PC-9 (cell line): Measurements from ENCODE around the gene OPTN. TPM values are rescaled to one million over a fixed set of nuclear protein-coding genes. Genes with fewer than 3 reads are reported as not detected.

Source experiments
- BruUV-seq: library from RNA; stranded (reverse); fragments of 400-500 nt; replicated peaks from 2 replicates; lab custom pipeline; 2021; lab: Mats Ljungman, UMichigan
- CTCF ChIA-PET: fragments of 300-600 bp; sonication (Branson Sonifier 250); formaldehyde crosslinking; loops from one replicate; lab custom pipeline; 2022; ENCODE audit warnings: antibody characterized with exemption; lab: Charles Lee
- POLR2A ChIA-PET: fragments of 300-600 bp; sonication (Branson Sonifier 250); formaldehyde crosslinking; loops from one replicate; lab custom pipeline; 2022; ENCODE audit warnings: antibody characterized with exemption; ENCODE audit not compliant: unreplicated experiment; lab: Charles Lee
- DNase-seq, 2 experiments: peaks; one replicate each; pipeline versions ENCODE4 v3.0.0 to v3.0.0-alpha.2; 2015 to 2022; ENCODE audit warnings: mixed read lengths in 1 of 2
- H2AFZ ChIP-seq: fragments of 200-600 bp; sonication (generic); 2 replicates; pipeline ENCODE4 v1.8.1; 2017; ENCODE audit warnings: antibody characterized with exemption
- H3F3A ChIP-seq: fragments of 200-600 bp; sonication (generic); 2 replicates; pipeline ENCODE4 v1.8.1; 2017; ENCODE audit warnings: antibody characterized with exemption, mild to moderate bottlenecking, low read depth; ENCODE audit not compliant: insufficient read depth
- H3K27ac ChIP-seq: fragments of 200-600 bp; sonication (generic); 2 replicates; pipeline ENCODE4 v1.6.1; 2016; ENCODE audit warnings: mixed run types
- H3K27me3 ChIP-seq: fragments of 200-600 bp; sonication (generic); 2 replicates; pipeline ENCODE4 v1.6.1; 2016; ENCODE audit warnings: low read depth, mixed run types; ENCODE audit not compliant: insufficient read depth
- H3K36me3 ChIP-seq: fragments of 200-600 bp; sonication (generic); 2 replicates; pipeline ENCODE4 v1.6.1; 2016; ENCODE audit warnings: low read depth, mixed run types
- H3K4me1 ChIP-seq: fragments of 200-600 bp; sonication (generic); replicated peaks from 2 replicates; pipeline ENCODE4 v1.6.1; 2016; ENCODE audit warnings: mixed run types; ENCODE audit not compliant: insufficient read depth
- H3K4me2 ChIP-seq: fragments of 200-600 bp; sonication (generic); 2 replicates; pipeline ENCODE4 v1.6.1; 2017; ENCODE audit warnings: mixed run types
- H3K4me3 ChIP-seq: fragments of 200-600 bp; sonication (generic); 2 replicates; pipeline ENCODE4 v1.6.1; 2016; ENCODE audit warnings: mixed run types
- H3K79me2 ChIP-seq: fragments of 200-600 bp; sonication (generic); 2 replicates; pipeline ENCODE4 v1.6.1; 2017; ENCODE audit warnings: low read depth, mixed run types
- H3K9me2 ChIP-seq: fragments of 200-600 bp; sonication (generic); 2 replicates; pipeline ENCODE4 v1.8.1; 2017; ENCODE audit warnings: mild to moderate bottlenecking; ENCODE audit not compliant: insufficient read depth
- H3K9me3 ChIP-seq: fragments of 200-600 bp; sonication (generic); 2 replicates; pipeline ENCODE4 v1.8.1; 2016; ENCODE audit warnings: low read depth; ENCODE audit not compliant: insufficient read depth
- H4K20me1 ChIP-seq: fragments of 200-600 bp; sonication (generic); 2 replicates; pipeline ENCODE4 v1.8.1; 2017; ENCODE audit not compliant: insufficient read depth
- EZH2 ChIP-seq: fragments of 200-600 bp; sonication (generic); IDR thresholded peaks from 2 replicates; pipeline ENCODE4 v1.8.0; 2017; ENCODE audit warnings: antibody characterized with exemption, low read depth
- intact Hi-C: fragments of 100-400 bp; cut with micrococcal nuclease; formaldehyde crosslinking; loops from one replicate; pipeline ENCODE4 v1.10.0; 2022; ENCODE audit not compliant: unreplicated experiment
- total RNA-seq: library from RNA; stranded (reverse); gene quantifications from 2 replicates; pipeline ENCODE4 v1.2.3, GENCODE V29; 2021
- TF ChIP-seq, protein P1 (sequence below): fragments of 200-600 bp; sonication (generic); conservative IDR thresholded peaks from 2 replicates; pipeline ENCODE4 v1.6.1; 2017; ENCODE audit warnings: mixed run types, antibody characterized with exemption, mild to moderate bottlenecking, moderate library complexity

Gene OPTN
- total RNA-seq, 1 experiment from 2014 or later = 26.6 TPM

- Histone ChIP-seq H3K4me2 (no peak overlapping the region), H3K4me3 (no peak overlapping the region), H4K20me1 (no peaks in the 10 kb centered on the region), H3K79me2 (no peaks in the 10 kb centered on the region), H3F3A (no peaks in the 10 kb centered on the region), H3K9me3 (no peaks in the 10 kb centered on the region), H3K9me2 (no peaks in the 10 kb centered on the region), H3K27ac (no peak overlapping the region), H3K27me3 (no peaks in the 10 kb centered on the region), H3K36me3 (no peaks in the 10 kb centered on the region), H2AFZ (no peak overlapping the region), H3K4me1 (no peaks in the 10 kb centered on the region)
- POLR2A ChIA-PET = interaction anchor here (0.7 kb wide), 1 partner anchor 21 kb away, joined by 41 read pairs; no protein-coding TSS in a partner anchor
- TF ChIP-seq EZH2 = no peak
- TF ChIP-seq, protein P1, sequence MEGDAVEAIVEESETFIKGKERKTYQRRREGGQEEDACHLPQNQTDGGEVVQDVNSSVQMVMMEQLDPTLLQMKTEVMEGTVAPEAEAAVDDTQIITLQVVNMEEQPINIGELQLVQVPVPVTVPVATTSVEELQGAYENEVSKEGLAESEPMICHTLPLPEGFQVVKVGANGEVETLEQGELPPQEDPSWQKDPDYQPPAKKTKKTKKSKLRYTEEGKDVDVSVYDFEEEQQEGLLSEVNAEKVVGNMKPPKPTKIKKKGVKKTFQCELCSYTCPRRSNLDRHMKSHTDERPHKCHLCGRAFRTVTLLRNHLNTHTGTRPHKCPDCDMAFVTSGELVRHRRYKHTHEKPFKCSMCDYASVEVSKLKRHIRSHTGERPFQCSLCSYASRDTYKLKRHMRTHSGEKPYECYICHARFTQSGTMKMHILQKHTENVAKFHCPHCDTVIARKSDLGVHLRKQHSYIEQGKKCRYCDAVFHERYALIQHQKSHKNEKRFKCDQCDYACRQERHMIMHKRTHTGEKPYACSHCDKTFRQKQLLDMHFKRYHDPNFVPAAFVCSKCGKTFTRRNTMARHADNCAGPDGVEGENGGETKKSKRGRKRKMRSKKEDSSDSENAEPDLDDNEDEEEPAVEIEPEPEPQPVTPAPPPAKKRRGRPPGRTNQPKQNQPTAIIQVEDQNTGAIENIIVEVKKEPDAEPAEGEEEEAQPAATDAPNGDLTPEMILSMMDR = no peak
- intact Hi-C loops = no loop called here
- CTCF ChIA-PET = no interaction called here
- no TSS peak for BruUV-seq
- DNase-seq = no peak
Observed at GRCh38 chr10:13121500-13121854, 21.5 kb downstream of the OPTN start.

DNA sequence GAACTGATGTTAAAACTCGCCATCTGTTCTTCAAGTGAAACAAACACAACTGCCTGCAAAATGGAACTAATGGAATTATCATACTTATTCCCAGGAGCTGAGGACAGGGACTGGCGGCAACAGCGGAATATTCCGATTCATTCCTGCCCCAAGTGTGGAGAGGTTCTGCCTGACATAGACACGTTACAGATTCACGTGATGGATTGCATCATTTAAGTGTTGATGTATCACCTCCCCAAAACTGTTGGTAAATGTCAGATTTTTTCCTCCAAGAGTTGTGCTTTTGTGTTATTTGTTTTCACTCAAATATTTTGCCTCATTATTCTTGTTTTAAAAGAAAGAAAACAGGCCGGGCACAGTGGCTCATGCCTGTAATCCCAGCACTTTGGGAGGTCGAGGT is 36.7 kb downstream of the OPTN start:
- CTCF ChIA-PET = no interaction called here
- Histone ChIP-seq H3K36me3 (no peaks in the 10 kb centered on the region), H3K4me3 (no peak overlapping the region), H2AFZ (no peak overlapping the region), H3K9me3 (no peaks in the 10 kb centered on the region), H3K79me2 (no peaks in the 10 kb centered on the region), H4K20me1 (no peaks in the 10 kb centered on the region), H3K9me2 (no peaks in the 10 kb centered on the region), H3K4me2 (no peak overlapping the region), H3K27ac (no peak overlapping the region), H3K4me1 (no peaks in the 10 kb centered on the region), H3F3A (no peaks in the 10 kb centered on the region), H3K27me3 (no peaks in the 10 kb centered on the region)
- DNase-seq = no peak
- TF ChIP-seq EZH2 = no peak
- TF ChIP-seq, protein P1 = no peak
- POLR2A ChIA-PET = no interaction called here
- BruUV-seq = no TSS peak
- intact Hi-C loops = no loop called here

DNA sequence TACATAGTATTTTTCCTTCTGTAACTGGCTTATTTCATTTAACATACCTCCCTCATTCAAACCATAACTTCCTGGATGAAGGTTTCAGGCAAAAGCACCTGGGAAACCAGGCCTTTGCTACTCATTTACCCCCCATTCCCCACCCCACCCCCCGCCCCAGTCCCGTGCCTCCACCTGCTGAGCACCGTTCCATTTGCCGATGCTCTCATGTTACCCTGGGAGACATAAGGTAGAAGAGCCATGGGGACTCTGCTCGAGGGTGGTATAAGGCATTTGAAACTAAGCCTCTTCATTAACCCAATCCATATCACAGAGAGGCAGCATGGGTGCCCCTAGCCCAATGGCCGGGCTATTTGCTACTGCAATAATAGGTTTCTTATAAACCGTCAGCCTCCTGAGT is 39.2 kb downstream of the OPTN start:
- ChIA-PET CTCF (no interaction called here), POLR2A (no interaction called here)
- no peaks in the 10 kb centered on the region for H3K9me3 ChIP-seq
- no TSS peak for BruUV-seq
- H3K79me2 ChIP-seq = no peaks in the 10 kb centered on the region
- no peaks in the 10 kb centered on the region for H4K20me1 ChIP-seq
- H3K9me2 ChIP-seq = no peaks in the 10 kb centered on the region
- no peak for TF ChIP-seq EZH2
- TF ChIP-seq, protein P1 = no peak
- no peak overlapping the region for H3K4me3 ChIP-seq
- no peak for DNase-seq
- H3K36me3 ChIP-seq = no peaks in the 10 kb centered on the region
- no peaks in the 10 kb centered on the region for H3F3A ChIP-seq
- intact Hi-C loops = no loop called here
- H3K4me1 ChIP-seq = no peaks in the 10 kb centered on the region
- H2AFZ ChIP-seq = no peak overlapping the region
- no peaks in the 10 kb centered on the region for H3K27me3 ChIP-seq
- H3K27ac ChIP-seq = no peak overlapping the region
- H3K4me2 ChIP-seq = no peak overlapping the region
